HL-60 (cell line): ENCODE results near the gene MRPL23.

ENCODE experiments used
- DNase-seq, 2 experiments: peaks; one replicate each; pipeline ENCODE4 v3.0.0-alpha.2; 2010 to 2020; ENCODE audit warnings: low read depth in 1 of 2, low spot score in 1 of 2
- H3K27ac ChIP-seq: fragments of 250-450 bp; sonication (Bioruptor Pico); replicated peaks from 2 replicates; pipeline ENCODE4 v1.5.1; 2020; ENCODE audit warnings: mild to moderate bottlenecking, moderate library complexity
- H3K27me3 ChIP-seq: fragments of 250-450 bp; sonication (Bioruptor Pico); 2 replicates; pipeline ENCODE4 v1.5.1; 2021; ENCODE audit warnings: mild to moderate bottlenecking, moderate library complexity; ENCODE audit not compliant: insufficient read depth, poor library complexity, severe bottlenecking
- H3K4me3 ChIP-seq: replicated peaks from 2 replicates; pipeline ENCODE4 v1.5.1; 2011; ENCODE audit warnings: mild to moderate bottlenecking, control low read depth, low read length; ENCODE audit not compliant: insufficient read depth
- CTCF ChIP-seq: IDR thresholded peaks from one replicate; pipeline ENCODE4 v1.5.1; 2011; ENCODE audit warnings: low read length, control low read depth, inconsistent platforms; ENCODE audit not compliant: insufficient read depth
- GABPA ChIP-seq: IDR thresholded peaks from 2 replicates; pipeline ENCODE4 v1.6.1; 2012; ENCODE audit warnings: low read depth
- POLR2AphosphoS5 ChIP-seq: IDR thresholded peaks from 2 replicates; pipeline ENCODE4 v1.6.1; 2012; ENCODE audit warnings: low read depth
- REST ChIP-seq: IDR thresholded peaks from 2 replicates; pipeline ENCODE4 v1.6.1; 2012; ENCODE audit warnings: low read depth; ENCODE audit not compliant: insufficient replicate concordance
- SPI1 ChIP-seq: IDR thresholded peaks from 2 replicates; pipeline ENCODE4 v1.6.1; 2012; ENCODE audit warnings: low read depth, mild to moderate bottlenecking, borderline replicate concordance

The MRPL23 gene

GRCh38 chr11:1912289-1912878, 34.7 kb upstream of the MRPL23 start:
- Histone ChIP-seq H3K27ac (no peak overlapping the region), H3K4me3 (no peak overlapping the region), H3K27me3 (no peaks in the 10 kb centered on the region)
- TF ChIP-seq REST (no peak), CTCF (no peak), POLR2AphosphoS5 (no peak), GABPA (no peak), SPI1 (peak; percentile 77)
- no peak for DNase-seq

GRCh38 chr11:1913271-1914060, 33.7 kb upstream of the MRPL23 start:
- DNase-seq = no peak
- Histone ChIP-seq H3K4me3 (no peak overlapping the region), H3K27me3 (no peaks in the 10 kb centered on the region), H3K27ac (no peak overlapping the region)
- TF ChIP-seq POLR2AphosphoS5 (no peak), GABPA (no peak), REST (no peak), CTCF (no peak)

GRCh38 chr11:1915795-1916131, 31.4 kb upstream of the MRPL23 start:
- Histone ChIP-seq H3K27ac (no peak overlapping the region), H3K4me3 (no peak overlapping the region), H3K27me3 (no peaks in the 10 kb centered on the region)
- no peak for DNase-seq
- TF ChIP-seq CTCF = no peak
- no peak for TF ChIP-seq GABPA
- no peak for TF ChIP-seq REST
- TF ChIP-seq SPI1 = no peak
- TF ChIP-seq POLR2AphosphoS5 = no peak
